Upper lobe of right lung (tissue), 1 donor: ENCODE results near the gene MRM2. TPM values are rescaled to one million over a fixed set of nuclear protein-coding genes. Genes with fewer than 3 reads are reported as not detected.
"Not testable (repeated sequence)": the region's sequence is repeated elsewhere in the genome, so short reads cannot be mapped to it uniquely, and the experiment has no call there.

Source experiments
- ATAC-seq: fragments of 200-7000 bp; cut with Tn5 transposase; one replicate; pipeline ENCODE4 v1.9.1; 2020; ENCODE audit warnings: mild to moderate bottlenecking, moderate library complexity
- DNase-seq: peaks from one replicate; pipeline ENCODE4 v3.0.0-alpha.2; 2020
- H3K27ac ChIP-seq: fragments of 200-600 bp; one replicate; pipeline ENCODE4 v1.8.0; 2022
- H3K27me3 ChIP-seq: fragments of 200-600 bp; one replicate; pipeline ENCODE4 v1.8.0; 2022; ENCODE audit warnings: mild to moderate bottlenecking
- H3K36me3 ChIP-seq: fragments of 200-600 bp; one replicate; pipeline ENCODE4 v1.8.0; 2022
- H3K4me1 ChIP-seq: fragments of 200-600 bp; one replicate; pipeline ENCODE4 v1.8.0; 2022
- H3K4me3 ChIP-seq: fragments of 200-600 bp; one replicate; pipeline ENCODE4 v1.8.0; 2022; ENCODE audit warnings: mild to moderate bottlenecking
- H3K9me3 ChIP-seq: fragments of 200-600 bp; one replicate; pipeline ENCODE4 v1.8.0; 2022
- CTCF ChIP-seq: fragments of 200-600 bp; IDR thresholded peaks from one replicate; pipeline ENCODE4 v1.8.0; 2022; ENCODE audit warnings: antibody characterized with exemption
- intact Hi-C: fragments of 100-400 bp; cut with DNase I; formaldehyde crosslinking; loops from one replicate; pipeline ENCODE4 v1.11.0; 2022
- total RNA-seq: library from RNA; stranded (reverse); fragmentation: NEBNext Ultra II Directional; extraction: Animal tissue kit (Norgen Biotek cat#: 25700); gene quantifications from one replicate; pipeline ENCODE4 v1.2.1, GENCODE V29; 2021
- donor health status: DM: no; HTN: yes; CAD: no; lungs with severe emphysema.

Gene MRM2
- total RNA-seq, 1 donor from 2014 or later = 23.7 TPM

- intact Hi-C loops = no loop called here
- peaks cover 49% of the 10 kb centered on the region for H3K36me3 ChIP-seq
- no peaks in the 10 kb centered on the region for H3K4me1 ChIP-seq
- H3K27ac ChIP-seq = no peak overlapping the region
- no peak overlapping the region for H3K4me3 ChIP-seq
- ATAC-seq = no peak
- H3K9me3 ChIP-seq = no peaks in the 10 kb centered on the region
- TF ChIP-seq CTCF = no peak
- DNase-seq = no peak
- no peaks in the 10 kb centered on the region for H3K27me3 ChIP-seq
Observed at GRCh38 chr7:2271273-2272026, 29.4 kb upstream of the MRM2 start.

DNA sequence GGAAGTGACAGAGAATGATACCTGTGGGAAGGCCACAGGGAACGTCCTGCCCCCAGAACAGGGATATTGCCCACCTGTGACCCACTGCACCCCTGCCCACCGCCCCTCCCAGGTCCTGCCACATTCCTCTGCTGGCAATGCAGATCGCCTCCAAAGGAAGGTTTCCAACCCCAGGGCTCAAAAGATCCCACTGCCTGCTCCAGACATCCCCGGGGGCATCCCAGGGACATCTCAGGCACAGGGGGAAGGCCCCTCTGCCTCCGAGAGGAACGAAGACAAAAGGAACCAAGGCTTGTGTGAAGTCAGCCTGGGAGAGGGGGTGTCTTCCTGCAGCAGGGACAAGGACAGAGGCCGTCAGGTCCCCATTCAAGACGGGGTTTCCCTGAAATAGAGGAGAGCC lies 28.5 kb upstream of the MRM2 start:
- DNase-seq = no peak
- H3K4me1 ChIP-seq = no peaks in the 10 kb centered on the region
- no peak overlapping the region for H3K4me3 ChIP-seq
- no peak for TF ChIP-seq CTCF
- no peak for ATAC-seq
- H3K27ac ChIP-seq = no peak overlapping the region
- no peaks in the 10 kb centered on the region for H3K27me3 ChIP-seq
- peaks cover 44% of the 10 kb centered on the region for H3K36me3 ChIP-seq
- intact Hi-C loops = no loop called here
- H3K9me3 ChIP-seq = no peaks in the 10 kb centered on the region

- no peak for ATAC-seq
- peak overlapping the region; percentile 17 for H3K27ac ChIP-seq
- H3K27me3 ChIP-seq = no peaks in the 10 kb centered on the region
- peaks cover 43% of the 10 kb centered on the region for H3K36me3 ChIP-seq
- no peak for DNase-seq
- H3K4me3 ChIP-seq = no peak overlapping the region
- no peaks in the 10 kb centered on the region for H3K4me1 ChIP-seq
- intact Hi-C loops = no loop called here
- no peaks in the 10 kb centered on the region for H3K9me3 ChIP-seq
- no peak for TF ChIP-seq CTCF
Observed at GRCh38 chr7:2269991-2270460, 28.0 kb upstream of the MRM2 start.

- peak overlapping the region; percentile 17 for H3K27ac ChIP-seq
- DNase-seq, intact Hi-C loops, ATAC-seq, H3K4me1 ChIP-seq, H3K9me3 ChIP-seq, H3K4me3 ChIP-seq, H3K27me3 ChIP-seq: not testable (repeated sequence)
- H3K36me3 ChIP-seq = peaks cover 36% of the 10 kb centered on the region
Observed at GRCh38 chr7:2269089-2269990, 27.3 kb upstream of the MRM2 start.

GRCh38 chr7:2266911-2267310 lies 24.9 kb upstream of the MRM2 start:
- Histone ChIP-seq H3K9me3 (no peaks in the 10 kb centered on the region), H3K4me3 (no peak overlapping the region), H3K36me3 (peaks cover 33% of the 10 kb centered on the region), H3K4me1 (no peaks in the 10 kb centered on the region), H3K27me3 (no peaks in the 10 kb centered on the region), H3K27ac (no peak overlapping the region)
- intact Hi-C loops = no loop called here
- TF ChIP-seq CTCF = no peak
- ATAC-seq (no peak), DNase-seq (no peak)

- Histone ChIP-seq H3K4me1 (no peaks in the 10 kb centered on the region), H3K27me3 (no peaks in the 10 kb centered on the region), H3K27ac (no peak overlapping the region), H3K4me3 (no peak overlapping the region), H3K9me3 (no peaks in the 10 kb centered on the region), H3K36me3 (peaks cover 19% of the 10 kb centered on the region)
- no peak for TF ChIP-seq CTCF
- no peak for ATAC-seq
- DNase-seq = no peak
- intact Hi-C loops = no loop called here
Observed at GRCh38 chr7:2264158-2264557, 22.2 kb upstream of the MRM2 start.
